Suprapubic skin (tissue), 4 donors: ENCODE measurements around the gene PIGH. TPM values are rescaled to one million over a fixed set of nuclear protein-coding genes. Genes with fewer than 3 reads are reported as not detected.
A peak's percentile ranks its signal among the peaks of the same experiment; 100 is the strongest.
"Not testable (repeated sequence)": the region's sequence is repeated elsewhere in the genome, so short reads cannot be mapped to it uniquely, and the experiment has no call there.

Source experiments
- DNase-seq, 2 donors: peaks; one replicate each; pipeline ENCODE4 v3.0.0-alpha.2; 2019; ENCODE audit warnings: low spot score in 2 of 2
- H3K27ac ChIP-seq: fragments of 200-600 bp; sonication (generic); one replicate; pipeline ENCODE4 v1.5.1; 2019
- H3K27me3 ChIP-seq: fragments of 200-600 bp; sonication (generic); one replicate; pipeline ENCODE4 v1.5.1; 2019
- H3K36me3 ChIP-seq: fragments of 200-600 bp; sonication (generic); one replicate; pipeline ENCODE4 v1.5.1; 2019
- H3K4me1 ChIP-seq: fragments of 200-600 bp; sonication (generic); one replicate; pipeline ENCODE4 v1.5.1; 2019
- H3K4me3 ChIP-seq: fragments of 200-600 bp; sonication (generic); one replicate; pipeline ENCODE4 v1.5.1; 2019; ENCODE audit warnings: mild to moderate bottlenecking
- H3K9me3 ChIP-seq: fragments of 200-600 bp; sonication (generic); one replicate; pipeline ENCODE4 v1.5.1; 2019
- EP300 ChIP-seq: sonication (generic); formaldehyde crosslinking; IDR thresholded peaks from one replicate; pipeline ENCODE4 v1.6.1; 2017; ENCODE audit warnings: antibody characterized with exemption
- POLR2A ChIP-seq, 2 donors: fragments of 450-650 bp; IDR thresholded peaks; one replicate each; pipeline ENCODE4 v1.6.1; 2017; ENCODE audit warnings: antibody characterized with exemption in 2 of 2, mild to moderate bottlenecking in 2 of 2, moderate library complexity in 2 of 2
- POLR2AphosphoS5 ChIP-seq, 3 donors: sonication (generic); formaldehyde crosslinking; IDR thresholded peaks; one replicate each; pipeline ENCODE4 v1.6.1; 2017; ENCODE audit warnings: antibody characterized with exemption in 3 of 3
- WGBS: methylation state at CpG from one replicate; pipeline ENCODE4 v1.1.5; 2018; 5-methylcytosine and 5-hydroxymethylcytosine counted together
- total RNA-seq, 4 donors: library from RNA; depleted of rRNA; stranded (reverse); fragments of >200 nt; gene quantifications; one replicate each; pipeline ENCODE4 v1.1.0, GENCODE V29; 2016
- TF ChIP-seq, protein P1 (sequence below), 2 donors: fragments of 200-600 bp in 1 of 2; fragments of 450-650 bp in 1 of 2; sonication (generic) in 1 of 2; IDR thresholded peaks; one replicate each; pipeline ENCODE4 v1.5.1; 2016 to 2019; ENCODE audit warnings: antibody characterized with exemption in 2 of 2, mild to moderate bottlenecking in 1 of 2, moderate library complexity in 1 of 2

The PIGH gene
- total RNA-seq, 4 donors from 2014 or later: 29.6 to 50.5 (median 36.4) TPM

DNA sequence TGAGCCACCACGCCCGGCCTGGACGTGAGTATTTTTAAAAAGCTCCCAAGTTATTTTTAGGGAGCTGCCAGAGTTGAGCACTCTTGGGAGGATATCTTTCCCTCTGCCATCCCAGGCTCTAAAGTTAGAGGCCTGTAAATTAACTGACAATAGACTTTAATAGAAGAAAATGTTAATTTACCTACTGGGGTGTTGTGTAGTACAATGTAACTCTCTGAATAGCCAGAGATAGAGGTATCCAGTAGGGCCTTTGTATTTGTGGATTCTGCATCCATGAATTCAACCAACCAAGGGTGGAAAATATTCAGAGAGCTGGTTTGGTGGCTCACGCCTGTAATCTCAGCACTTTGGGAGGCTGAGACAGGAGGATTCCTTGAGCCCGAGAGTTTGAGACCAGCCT is 7.6 kb upstream of the PIGH start:
- Histone ChIP-seq H3K27ac (no peak overlapping the region), H3K4me1 (no peaks in the 10 kb centered on the region), H3K27me3 (no peaks in the 10 kb centered on the region), H3K9me3 (no peaks in the 10 kb centered on the region), H3K4me3 (no peak overlapping the region), H3K36me3 (no peaks in the 10 kb centered on the region)
- WGBS: 83% methylated on average over 5 of the region's 5 CpGs
- TF ChIP-seq, protein P1, sequence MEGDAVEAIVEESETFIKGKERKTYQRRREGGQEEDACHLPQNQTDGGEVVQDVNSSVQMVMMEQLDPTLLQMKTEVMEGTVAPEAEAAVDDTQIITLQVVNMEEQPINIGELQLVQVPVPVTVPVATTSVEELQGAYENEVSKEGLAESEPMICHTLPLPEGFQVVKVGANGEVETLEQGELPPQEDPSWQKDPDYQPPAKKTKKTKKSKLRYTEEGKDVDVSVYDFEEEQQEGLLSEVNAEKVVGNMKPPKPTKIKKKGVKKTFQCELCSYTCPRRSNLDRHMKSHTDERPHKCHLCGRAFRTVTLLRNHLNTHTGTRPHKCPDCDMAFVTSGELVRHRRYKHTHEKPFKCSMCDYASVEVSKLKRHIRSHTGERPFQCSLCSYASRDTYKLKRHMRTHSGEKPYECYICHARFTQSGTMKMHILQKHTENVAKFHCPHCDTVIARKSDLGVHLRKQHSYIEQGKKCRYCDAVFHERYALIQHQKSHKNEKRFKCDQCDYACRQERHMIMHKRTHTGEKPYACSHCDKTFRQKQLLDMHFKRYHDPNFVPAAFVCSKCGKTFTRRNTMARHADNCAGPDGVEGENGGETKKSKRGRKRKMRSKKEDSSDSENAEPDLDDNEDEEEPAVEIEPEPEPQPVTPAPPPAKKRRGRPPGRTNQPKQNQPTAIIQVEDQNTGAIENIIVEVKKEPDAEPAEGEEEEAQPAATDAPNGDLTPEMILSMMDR (IDR thresholded peaks at IDR 0.05): no peak
- no peak for TF ChIP-seq POLR2A (IDR thresholded peaks at IDR 0.05)
- no peak for DNase-seq

DNA sequence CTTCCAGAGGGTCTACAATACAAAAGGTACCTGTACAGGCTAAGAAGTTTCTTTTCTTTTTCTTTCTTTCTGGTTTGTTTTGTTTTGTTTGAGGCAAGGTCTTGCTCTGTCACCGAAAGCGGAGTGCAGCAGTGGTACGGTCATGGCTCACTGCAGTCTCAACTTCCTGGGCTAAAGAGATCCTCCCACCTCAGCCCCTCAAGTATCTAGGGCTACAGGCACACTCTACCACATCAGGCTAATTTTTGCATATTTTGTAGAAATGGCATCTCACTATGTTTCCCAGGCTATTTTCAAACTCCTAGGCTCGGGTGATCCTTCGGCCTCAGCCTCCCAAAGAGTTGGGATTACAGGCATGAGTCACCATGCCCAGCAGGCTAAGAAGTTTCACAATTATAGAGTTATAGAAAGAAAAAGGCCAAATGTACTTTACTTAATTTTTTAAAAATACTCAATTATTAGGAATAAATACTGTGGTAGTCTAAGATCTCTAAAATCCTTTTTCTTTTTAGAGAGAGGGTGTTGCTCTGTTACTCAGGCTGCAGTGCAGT is 3.0 kb upstream of the PIGH start:
- no peak for DNase-seq
- WGBS: 61% methylated on average over 5 of the region's 5 CpGs
- H3K4me1 ChIP-seq: peaks cover 20% of the 10 kb centered on the region

DNA sequence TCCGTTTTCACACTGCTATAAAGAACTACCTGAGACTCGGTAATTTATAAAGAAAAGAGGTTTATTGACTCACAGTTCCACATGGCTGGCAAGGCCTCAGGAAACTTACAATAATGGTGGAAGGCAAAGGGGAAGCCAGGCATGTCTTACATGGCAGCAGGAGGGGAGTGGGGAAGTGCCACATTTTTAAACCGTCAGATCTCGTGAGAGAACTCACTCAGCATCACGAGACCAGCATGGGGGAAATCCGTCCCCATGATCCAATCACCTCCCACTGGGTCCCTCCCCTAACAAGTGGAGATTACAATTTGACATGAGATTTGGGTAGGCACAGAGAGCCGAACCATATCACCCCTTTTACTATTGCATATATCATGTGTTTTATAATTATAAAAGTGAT is 2.0 kb upstream of the PIGH start:
- H3K27me3 ChIP-seq: no peaks in the 10 kb centered on the region
- no peak for TF ChIP-seq EP300
- no peak for TF ChIP-seq POLR2AphosphoS5 (IDR thresholded peaks at IDR 0.05)
- TF ChIP-seq, protein P1 (IDR thresholded peaks at IDR 0.05): no peak
- TF ChIP-seq POLR2A (IDR thresholded peaks at IDR 0.05): no peak
- H3K4me1 ChIP-seq: peaks cover 21% of the 10 kb centered on the region
- no peaks in the 10 kb centered on the region for H3K9me3 ChIP-seq
- no peak overlapping the region for H3K27ac ChIP-seq
- DNase-seq: no peak
- no peaks in the 10 kb centered on the region for H3K36me3 ChIP-seq
- WGBS: 76% methylated on average over 7 of the region's 7 CpGs
- no peak overlapping the region for H3K4me3 ChIP-seq

More for the DNA sequence above, 3.0 kb upstream of the PIGH start:
- H3K9me3 ChIP-seq: no peaks in the 10 kb centered on the region
- TF ChIP-seq, protein P1 (IDR thresholded peaks at IDR 0.05): no peak
- TF ChIP-seq POLR2A (IDR thresholded peaks at IDR 0.05): no peak
- TF ChIP-seq POLR2AphosphoS5 (IDR thresholded peaks at IDR 0.05): no peak
- no peak for TF ChIP-seq EP300
- H3K27ac ChIP-seq: no peak overlapping the region
- no peaks in the 10 kb centered on the region for H3K27me3 ChIP-seq
- H3K36me3 ChIP-seq: no peaks in the 10 kb centered on the region
- no peak overlapping the region for H3K4me3 ChIP-seq

DNA sequence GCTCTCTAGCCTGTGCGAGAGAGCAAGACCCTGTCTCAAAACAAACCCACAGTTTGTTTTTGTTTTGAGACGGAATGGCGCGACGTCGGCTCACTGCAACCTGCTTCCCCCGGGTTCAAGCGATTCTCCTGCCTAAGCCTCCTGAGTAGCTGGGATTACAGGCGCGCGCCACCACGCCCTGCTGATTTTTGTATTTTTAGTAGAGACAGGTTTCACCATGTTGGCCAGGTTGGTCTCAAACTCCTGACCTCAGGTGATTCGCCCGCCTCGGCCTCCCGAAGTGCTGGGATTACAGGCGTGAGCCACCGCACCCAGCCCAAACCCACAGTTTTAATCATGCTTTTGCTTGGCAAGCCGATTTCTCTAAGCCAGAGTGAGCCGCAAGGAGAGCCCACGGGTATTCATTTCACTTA is 500 bp upstream of the PIGH start:
- not testable (repeated sequence) for DNase-seq, H3K36me3 ChIP-seq, H3K27me3 ChIP-seq, H3K9me3 ChIP-seq
- 89% methylated on average over 20 of the region's 21 CpGs for WGBS
- Histone ChIP-seq H3K27ac (peak overlapping the region; percentile 78), H3K4me1 (peaks cover 21% of the 10 kb centered on the region), H3K4me3 (peak overlapping the region; percentile 66)

DNA sequence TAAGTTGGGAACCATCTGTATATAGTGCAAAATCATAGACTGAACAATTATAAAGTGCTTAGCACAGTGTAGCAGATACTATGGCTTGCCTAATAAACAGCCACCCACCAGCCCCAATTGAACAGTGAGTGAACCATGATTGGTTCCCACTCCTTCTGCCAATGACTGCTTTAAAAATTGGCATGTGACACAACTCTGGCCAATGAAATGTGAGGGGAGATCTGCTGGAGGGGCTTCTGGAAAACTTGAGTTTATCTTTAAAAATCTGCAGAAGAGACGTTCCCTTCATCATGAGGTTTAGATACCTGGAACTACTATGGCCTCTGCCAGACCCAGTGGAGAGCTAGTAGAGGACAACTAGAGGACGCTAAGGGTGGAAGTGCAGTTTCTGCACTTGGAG is 4.7 kb downstream of the PIGH start:
- peaks cover 30% of the 10 kb centered on the region for H3K36me3 ChIP-seq
- 92% methylated on average over 2 of the region's 2 CpGs for WGBS
- H3K27me3 ChIP-seq: no peaks in the 10 kb centered on the region
- no peak for TF ChIP-seq EP300
- no peak for TF ChIP-seq POLR2A (IDR thresholded peaks at IDR 0.05)
- TF ChIP-seq, protein P1 (IDR thresholded peaks at IDR 0.05): no peak
- TF ChIP-seq POLR2AphosphoS5 (IDR thresholded peaks at IDR 0.05): no peak
- H3K9me3 ChIP-seq: no peaks in the 10 kb centered on the region
- DNase-seq: no peak
- H3K4me1 ChIP-seq: peaks cover 18% of the 10 kb centered on the region
- H3K27ac ChIP-seq: no peak overlapping the region
- H3K4me3 ChIP-seq: no peak overlapping the region

DNA sequence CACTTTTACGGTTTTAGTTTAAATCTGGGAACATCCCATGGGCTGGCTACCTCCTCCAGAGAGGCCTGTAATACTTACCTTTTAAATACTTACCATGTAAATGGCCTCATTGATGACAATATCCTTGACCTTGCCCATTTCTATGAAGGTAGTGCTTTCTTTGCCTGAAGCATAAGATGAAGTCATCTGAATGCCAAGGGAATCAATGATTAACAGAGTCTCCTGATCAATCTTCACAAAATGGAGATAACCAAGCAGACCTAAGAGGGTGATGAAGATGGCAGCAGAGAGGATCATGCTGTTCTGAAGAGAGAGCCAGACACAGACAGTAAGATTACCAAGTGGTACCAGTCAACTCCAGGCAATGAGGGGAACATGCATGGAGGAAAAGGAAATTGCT is 6.4 kb downstream of the PIGH start:
- H3K36me3 ChIP-seq: peaks cover 44% of the 10 kb centered on the region
- WGBS: 46% methylated on average over 1 of the region's 1 CpG
- not testable (repeated sequence) for H3K27me3 ChIP-seq, DNase-seq, H3K27ac ChIP-seq, H3K4me1 ChIP-seq, H3K4me3 ChIP-seq, H3K9me3 ChIP-seq
